ENCODE data around the gene ARHGAP24. TPM values are rescaled to one million over a fixed set of nuclear protein-coding genes. Genes with fewer than 3 reads are reported as not detected.

The ARHGAP24 gene
- total RNA-seq, 2 experiments from 2014 or later, result 0.30 to 0.53 TPM

DNA sequence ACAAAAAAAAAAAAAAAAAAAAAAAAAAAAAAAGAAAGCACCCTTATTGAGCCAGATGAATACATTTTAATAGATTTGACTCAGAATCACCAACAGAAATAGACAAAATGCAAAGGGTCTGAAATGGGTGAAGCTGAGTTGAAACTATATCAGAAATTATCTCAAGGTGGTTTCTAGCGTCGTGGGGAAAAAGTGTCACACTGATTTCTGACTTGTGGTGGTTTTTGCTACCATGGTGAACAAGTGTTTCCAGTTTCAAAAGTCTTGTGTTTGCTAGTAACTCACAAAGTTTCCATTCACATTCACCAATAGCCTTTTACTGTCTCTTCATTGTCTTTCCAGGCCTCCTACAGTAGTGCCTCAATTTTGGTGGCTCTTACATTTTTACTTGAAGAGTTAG is 135.5 kb downstream of the ARHGAP24 start:
- Histone ChIP-seq H3K4me3 (ENCODE audit: low read length) (no peak overlapping the region), H3K9me3 (ENCODE audit: control insufficient read depth in 1 of 2, insufficient read depth in 1 of 2, low read length in 2 of 2) (peaks cover 0 to 5% of the 10 kb centered on the region in 2 experiments), H3K27ac (ENCODE audit: low read depth in 1 of 2, low read length in 2 of 2) (no peak overlapping the region), H3K4me1 (ENCODE audit: insufficient read depth, low read length) (no peaks in the 10 kb centered on the region), H3K36me3 (ENCODE audit: insufficient read depth, low read length) (no peaks in the 10 kb centered on the region), H3K27me3 (ENCODE audit: control insufficient read depth in 1 of 2, insufficient read depth in 2 of 2, low read length in 2 of 2) (no peaks in the 10 kb centered on the region)
- intact Hi-C loops (cut with DNase I, micrococcal nuclease), result no loop called here
- no peaks in the 10 kb centered on the region for H3K36me3 Mint-ChIP-seq (ENCODE audit: low read depth)
- ATAC-seq (ENCODE audit: poor library complexity), result no peak
- H3K9me3 Mint-ChIP-seq, result no peaks in the 10 kb centered on the region
- H3K4me3 Mint-ChIP-seq, result no peak overlapping the region
- no peak for DNase-seq
- no peaks in the 10 kb centered on the region for H3K27me3 Mint-ChIP-seq
- H3K27ac Mint-ChIP-seq, result no peak overlapping the region
- ChIA-PET POLR2A (no interaction called here), CTCF (no interaction called here)
- no peaks in the 10 kb centered on the region for H3K4me1 Mint-ChIP-seq (ENCODE audit: low read depth)
- TF ChIP-seq, protein P1, sequence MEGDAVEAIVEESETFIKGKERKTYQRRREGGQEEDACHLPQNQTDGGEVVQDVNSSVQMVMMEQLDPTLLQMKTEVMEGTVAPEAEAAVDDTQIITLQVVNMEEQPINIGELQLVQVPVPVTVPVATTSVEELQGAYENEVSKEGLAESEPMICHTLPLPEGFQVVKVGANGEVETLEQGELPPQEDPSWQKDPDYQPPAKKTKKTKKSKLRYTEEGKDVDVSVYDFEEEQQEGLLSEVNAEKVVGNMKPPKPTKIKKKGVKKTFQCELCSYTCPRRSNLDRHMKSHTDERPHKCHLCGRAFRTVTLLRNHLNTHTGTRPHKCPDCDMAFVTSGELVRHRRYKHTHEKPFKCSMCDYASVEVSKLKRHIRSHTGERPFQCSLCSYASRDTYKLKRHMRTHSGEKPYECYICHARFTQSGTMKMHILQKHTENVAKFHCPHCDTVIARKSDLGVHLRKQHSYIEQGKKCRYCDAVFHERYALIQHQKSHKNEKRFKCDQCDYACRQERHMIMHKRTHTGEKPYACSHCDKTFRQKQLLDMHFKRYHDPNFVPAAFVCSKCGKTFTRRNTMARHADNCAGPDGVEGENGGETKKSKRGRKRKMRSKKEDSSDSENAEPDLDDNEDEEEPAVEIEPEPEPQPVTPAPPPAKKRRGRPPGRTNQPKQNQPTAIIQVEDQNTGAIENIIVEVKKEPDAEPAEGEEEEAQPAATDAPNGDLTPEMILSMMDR (IDR thresholded peaks at IDR 0.05), result no peak

DNA sequence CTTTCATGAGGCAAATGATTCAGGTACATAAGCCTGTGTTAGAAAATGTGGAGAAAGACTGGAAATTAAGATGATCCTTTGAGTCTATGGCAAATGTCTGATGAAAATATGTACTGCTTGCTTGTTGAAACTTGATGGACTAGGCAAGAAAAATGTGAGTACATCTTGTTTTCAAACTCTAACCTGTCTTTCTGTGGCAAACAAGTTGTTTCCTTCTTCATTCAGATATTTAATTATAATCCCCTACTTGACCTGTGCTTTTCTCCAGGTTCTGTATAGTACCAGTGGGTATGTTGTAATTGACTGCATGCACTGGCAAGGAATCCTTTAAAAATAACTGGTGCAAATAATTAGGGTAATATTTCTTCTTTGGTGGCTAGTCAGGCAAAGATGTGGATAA is 136.7 kb downstream of the ARHGAP24 start:
- Mint-ChIP-seq H3K27me3 (no peaks in the 10 kb centered on the region), H3K36me3 (ENCODE audit: low read depth) (no peaks in the 10 kb centered on the region)

DNA sequence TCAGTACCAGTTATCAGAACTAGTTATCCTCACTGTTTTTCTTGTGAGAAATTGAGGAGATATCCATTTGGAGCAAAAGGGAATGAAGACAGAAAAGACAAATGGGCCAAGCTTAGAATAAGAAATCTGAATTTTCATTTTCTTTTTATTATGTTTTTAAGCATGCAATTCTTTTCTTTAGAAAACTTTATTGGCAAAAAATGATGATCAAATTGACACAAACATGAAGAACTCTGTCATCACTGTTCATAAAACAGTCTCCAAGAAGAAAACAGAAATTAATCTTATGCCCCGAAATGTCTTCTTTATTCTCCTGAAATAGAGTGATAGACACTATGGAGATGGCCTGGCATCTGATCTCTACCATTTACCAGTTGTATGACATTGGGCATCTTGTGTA is 139.0 kb downstream of the ARHGAP24 start:
- ChIA-PET POLR2A (no interaction called here), CTCF (no interaction called here)
- DNase-seq (no peak), ATAC-seq (ENCODE audit: poor library complexity) (no peak)
- Mint-ChIP-seq H3K27me3 (no peaks in the 10 kb centered on the region), H3K4me3 (no peak overlapping the region), H3K27ac (no peak overlapping the region), H3K36me3 (ENCODE audit: low read depth) (no peaks in the 10 kb centered on the region), H3K9me3 (no peaks in the 10 kb centered on the region), H3K4me1 (ENCODE audit: low read depth) (no peaks in the 10 kb centered on the region)
- TF ChIP-seq, protein P1 (IDR thresholded peaks at IDR 0.05), result no peak
- H3K4me1 ChIP-seq (ENCODE audit: insufficient read depth, low read length), result no peaks in the 10 kb centered on the region
- H3K9me3 ChIP-seq (ENCODE audit: control insufficient read depth in 1 of 2, insufficient read depth in 1 of 2, low read length in 2 of 2), result peaks cover 0 to 5% of the 10 kb centered on the region in 2 experiments
- no peak overlapping the region for H3K4me3 ChIP-seq (ENCODE audit: low read length)
- no peak overlapping the region for H3K27ac ChIP-seq (ENCODE audit: low read depth in 1 of 2, low read length in 2 of 2)
- intact Hi-C loops (cut with DNase I, micrococcal nuclease), result no loop called here
- no peaks in the 10 kb centered on the region for H3K27me3 ChIP-seq (ENCODE audit: control insufficient read depth in 1 of 2, insufficient read depth in 2 of 2, low read length in 2 of 2)
- H3K36me3 ChIP-seq (ENCODE audit: insufficient read depth, low read length), result no peaks in the 10 kb centered on the region

More for the DNA sequence above, 136.7 kb downstream of the ARHGAP24 start:
- intact Hi-C loops (cut with DNase I, micrococcal nuclease), result no loop called here
- ATAC-seq (ENCODE audit: poor library complexity), result no peak
- Histone ChIP-seq H3K9me3 (ENCODE audit: control insufficient read depth in 1 of 2, insufficient read depth in 1 of 2, low read length in 2 of 2) (peaks cover 0 to 5% of the 10 kb centered on the region in 2 experiments), H3K4me3 (ENCODE audit: low read length) (no peak overlapping the region), H3K27ac (ENCODE audit: low read depth in 1 of 2, low read length in 2 of 2) (no peak overlapping the region), H3K27me3 (ENCODE audit: control insufficient read depth in 1 of 2, insufficient read depth in 2 of 2, low read length in 2 of 2) (no peaks in the 10 kb centered on the region), H3K36me3 (ENCODE audit: insufficient read depth, low read length) (no peaks in the 10 kb centered on the region), H3K4me1 (ENCODE audit: insufficient read depth, low read length) (no peaks in the 10 kb centered on the region)
- POLR2A ChIA-PET, result no interaction called here
- Mint-ChIP-seq H3K27ac (no peak overlapping the region), H3K9me3 (no peaks in the 10 kb centered on the region), H3K4me3 (no peak overlapping the region), H3K4me1 (ENCODE audit: low read depth) (no peaks in the 10 kb centered on the region)
- no peak for DNase-seq
- TF ChIP-seq, protein P1 (IDR thresholded peaks at IDR 0.05), result no peak
- CTCF ChIA-PET, result no interaction called here

Measured in CD4-positive, alpha-beta T cell (primary cell).